NK-92 treated with Interleukin-12 subunit alpha and Interleukin-12 subunit beta, amount 100 ng/mL, for 24 hours (cell line): ENCODE measurements around the gene APBB1IP.
"Not testable (repeated sequence)": the region's sequence is repeated elsewhere in the genome, so short reads cannot be mapped to it uniquely, and the experiment has no call there.

Experiments
- DNase-seq: peaks from one replicate; lab custom pipeline; 2025; lab: John Stamatoyannopoulos, UW

APBB1IP gene

GRCh38 chr10:26556748-26557640, 118.9 kb downstream of the APBB1IP start:
- no peak for DNase-seq

GRCh38 chr10:26557641-26558014, 119.5 kb downstream of the APBB1IP start:
- no peak for DNase-seq

- DNase-seq, result no peak
Observed at GRCh38 chr10:26566525-26567350, 128.6 kb downstream of the APBB1IP start.

GRCh38 chr10:26567351-26567721, 129.2 kb downstream of the APBB1IP start:
- no peak for DNase-seq

GRCh38 chr10:26571655-26572054, 133.5 kb downstream of the APBB1IP start:
- DNase-seq, result no peak

GRCh38 chr10:26573674-26574073, 135.5 kb downstream of the APBB1IP start:
- no peak for DNase-seq

- DNase-seq, result no peak
Observed at GRCh38 chr10:26574783-26575182, 136.6 kb downstream of the APBB1IP start.

- not testable (repeated sequence) for DNase-seq
Observed at GRCh38 chr10:26578371-26578770, 140.2 kb downstream of the APBB1IP start.

- no peak for DNase-seq
Observed at GRCh38 chr10:26579256-26580063, 141.3 kb downstream of the APBB1IP start.

- DNase-seq, result no peak
Observed at GRCh38 chr10:26586211-26586610, 148.1 kb downstream of the APBB1IP start.

- DNase-seq, result no peak
Observed at GRCh38 chr10:26588611-26589010, 150.5 kb downstream of the APBB1IP start.

GRCh38 chr10:26589813-26590212, 151.7 kb downstream of the APBB1IP start:
- DNase-seq, result not testable (repeated sequence)

GRCh38 chr10:26593896-26594295, 155.8 kb downstream of the APBB1IP start:
- DNase-seq, result no peak

- not testable (repeated sequence) for DNase-seq
Observed at GRCh38 chr10:26603283-26603682, 165.1 kb downstream of the APBB1IP start.

GRCh38 chr10:26604320-26605093, 166.4 kb downstream of the APBB1IP start:
- DNase-seq, result not testable (repeated sequence)

- DNase-seq, result not testable (repeated sequence)
Observed at GRCh38 chr10:26606389-26606877, 168.3 kb downstream of the APBB1IP start.

GRCh38 chr10:26612151-26612915, 174.2 kb downstream of the APBB1IP start:
- DNase-seq, result no peak
